ENCODE measurements around the gene TRRAP.

GRCh38 chr7:98958968-98959367 is 80.6 kb downstream of the TRRAP start:
- TF ChIP-seq CTCF (conservative IDR thresholded peaks at IDR 0.05; ENCODE audit: low read depth, low read length) (no peak), RCOR1 (IDR thresholded peaks at IDR 0.05; ENCODE audit: insufficient replicate concordance, low read length) (no peak), ELK1 (IDR thresholded peaks at IDR 0.05; ENCODE audit: borderline replicate concordance, low read depth, low read length) (no peak), POLR2A (IDR thresholded peaks at IDR 0.05; ENCODE audit: low read depth, low read length) (no peak), RAD21 (IDR thresholded peaks at IDR 0.05; ENCODE audit: low read length) (no peak), MAZ (IDR thresholded peaks at IDR 0.05; ENCODE audit: borderline replicate concordance, low read depth, low read length) (no peak), CEBPB (IDR thresholded peaks at IDR 0.05; ENCODE audit: low read depth, low read length) (no peak), USF2 (IDR thresholded peaks at IDR 0.05; ENCODE audit: low read depth, low read length) (no peak), SMC3 (IDR thresholded peaks at IDR 0.05; ENCODE audit: low read depth, low read length) (no peak), MAFK (IDR thresholded peaks at IDR 0.05; ENCODE audit: low read depth, low read length) (no peak), RFX5 (IDR thresholded peaks at IDR 0.05; ENCODE audit: low read depth, low read length) (no peak), MXI1 (IDR thresholded peaks at IDR 0.05; ENCODE audit: borderline replicate concordance, low read depth, low read length) (no peak), BHLHE40 (IDR thresholded peaks at IDR 0.05; ENCODE audit: low read depth, low read length) (no peak)
